B cell (primary cell): Measurements from ENCODE around the gene VPS9D1. TPM values are rescaled to one million over a fixed set of nuclear protein-coding genes. Genes with fewer than 3 reads are reported as not detected.

Source experiments
- ATAC-seq: fragments of 200-7000 bp; cut with Tn5 transposase; one replicate; pipeline ENCODE4 v1.10.0; 2021; ENCODE audit warnings: low read depth, mild to moderate bottlenecking, moderate number of reproducible peaks, moderate library complexity
- CTCF ChIA-PET: fragments of 350-600 bp; sonication (Branson Sonifier 250); formaldehyde crosslinking; loops from one replicate; lab custom pipeline; 2021; ENCODE audit warnings: antibody characterized with exemption, inconsistent platforms; lab: Charles Lee
- POLR2A ChIA-PET: fragments of 350-600 bp; sonication (Branson Sonifier 250); formaldehyde crosslinking; loops from one replicate; lab custom pipeline; 2021; ENCODE audit warnings: antibody characterized with exemption; lab: Charles Lee
- DNase-seq: peaks from one replicate; pipeline ENCODE4 v3.0.0; 2013
- H2AFZ ChIP-seq: 2 replicates; pipeline ENCODE4 v1.6.1; 2012; ENCODE audit warnings: mild to moderate bottlenecking, low read depth, low read length; ENCODE audit not compliant: insufficient read depth, poor library complexity, severe bottlenecking
- H3K27ac ChIP-seq, 2 donors: 1 replicate in 1 of 2; 2 replicates in 1 of 2; pipeline ENCODE4 v1.5.1; 2012 to 2013; ENCODE audit warnings: low read length in 2 of 2, mild to moderate bottlenecking in 2 of 2, moderate library complexity in 1 of 2
- H3K27me3 ChIP-seq, 4 experiments: fragments of 200-600 bp in 1 of 4; sonication (generic) in 1 of 4; replicated peaks in 1 of 4; 1 replicate in 2 of 4; 2 replicates in 2 of 4; pipeline versions ENCODE4 v1.6.1 to v1.7.0; 2013 to 2016; ENCODE audit warnings: low read length in 3 of 4, mild to moderate bottlenecking in 2 of 4, mixed read lengths in 1 of 4, moderate library complexity in 1 of 4; ENCODE audit not compliant: insufficient read depth in 4 of 4, control insufficient read depth in 3 of 4; ENCODE audit errors: control extremely low read depth in 1 of 4
- H3K36me3 ChIP-seq, 2 experiments: replicated peaks in 1 of 2; 1 replicate in 1 of 2; 2 replicates in 1 of 2; pipeline versions ENCODE4 v1.6.1 to v1.7.1; 2013; ENCODE audit warnings: low read length in 1 of 2; ENCODE audit not compliant: insufficient read depth in 2 of 2, control insufficient read depth in 1 of 2; ENCODE audit errors: control extremely low read depth in 1 of 2, extremely low read depth in 1 of 2
- H3K4me1 ChIP-seq, 2 donors: fragments of 200-600 bp in 1 of 2; sonication (generic) in 1 of 2; 1 replicate in 1 of 2; 2 replicates in 1 of 2; pipeline versions ENCODE4 v1.5.1 to v1.6.1; 2013 to 2017; ENCODE audit warnings: low read length in 2 of 2; ENCODE audit not compliant: control insufficient read depth in 2 of 2, insufficient read depth in 2 of 2
- H3K4me2 ChIP-seq: replicated peaks from 2 replicates; pipeline ENCODE3; 2012; ENCODE audit warnings: mild to moderate bottlenecking, low read depth, low read length; ENCODE audit not compliant: poor library complexity, severe bottlenecking
- H3K4me3 ChIP-seq, 5 experiments: fragments of 200-600 bp in 1 of 5; sonication (generic) in 1 of 5; 1 replicate in 3 of 5; 2 replicates in 2 of 5; pipeline versions ENCODE4 v1.5.1 to v1.7.0; 2011 to 2016; ENCODE audit warnings: low read length in 4 of 5, mild to moderate bottlenecking in 4 of 5, low read depth in 2 of 5, control low read depth in 1 of 5, moderate library complexity in 1 of 5; ENCODE audit not compliant: insufficient read depth in 1 of 5; ENCODE audit errors: control extremely low read depth in 1 of 5, extremely low read depth in 1 of 5
- H3K79me2 ChIP-seq: fragments of 200-600 bp; sonication (generic); one replicate; pipeline ENCODE4 v1.6.0; 2016; ENCODE audit warnings: low read length; ENCODE audit not compliant: control insufficient read depth, insufficient read depth
- H3K9ac ChIP-seq: fragments of 200-600 bp; sonication (generic); 2 replicates; pipeline ENCODE4 v1.6.1; 2017; ENCODE audit warnings: mild to moderate bottlenecking, low read length, moderate library complexity
- H3K9me3 ChIP-seq, 3 donors: one replicate each; pipeline versions ENCODE4 v1.6.1 to v1.7.1; 2013; ENCODE audit warnings: low read length in 2 of 3; ENCODE audit not compliant: control insufficient read depth in 2 of 3, insufficient read depth in 1 of 3; ENCODE audit errors: control extremely low read depth in 1 of 3
- H4K20me1 ChIP-seq: 2 replicates; pipeline ENCODE4 v1.6.0; 2012; ENCODE audit warnings: mild to moderate bottlenecking, low read length; ENCODE audit not compliant: insufficient read depth, control insufficient read depth, poor library complexity, severe bottlenecking
- H3K27ac Mint-ChIP-seq: one replicate; pipeline ENCODE4 v1.8.0; 2021; ENCODE audit warnings: mixed read lengths
- H3K27me3 Mint-ChIP-seq: one replicate; pipeline ENCODE4 v1.8.0; 2021; ENCODE audit warnings: mixed read lengths
- H3K4me1 Mint-ChIP-seq: one replicate; pipeline ENCODE4 v1.8.0; 2021; ENCODE audit warnings: mixed read lengths
- H3K4me3 Mint-ChIP-seq: one replicate; pipeline ENCODE4 v1.8.0; 2021; ENCODE audit warnings: mixed read lengths
- H3K9me3 Mint-ChIP-seq: one replicate; pipeline ENCODE4 v1.8.0; 2022; ENCODE audit warnings: mixed read lengths; ENCODE audit not compliant: insufficient read depth
- CTCF ChIP-seq: fragments of 200-600 bp; IDR thresholded peaks from one replicate; pipeline ENCODE4 v1.8.0; 2022; ENCODE audit warnings: antibody characterized with exemption, mild to moderate bottlenecking
- EZH2 ChIP-seq: IDR thresholded peaks from 2 replicates; pipeline ENCODE4 v1.6.1; 2012; ENCODE audit warnings: borderline replicate concordance, low read depth, mild to moderate bottlenecking, moderate library complexity, low read length; ENCODE audit not compliant: insufficient read depth, poor library complexity, severe bottlenecking
- WGBS: methylation state at CpG from one replicate; pipeline ENCODE4 v1.1.5; 2013; ENCODE audit warnings: missing lambda C conversion rate; ENCODE audit not compliant: insufficient coverage; 5-methylcytosine and 5-hydroxymethylcytosine counted together
- intact Hi-C: fragments of 100-400 bp; cut with micrococcal nuclease; formaldehyde crosslinking; loops from one replicate; pipeline ENCODE4 v1.10.0; 2022
- polyA plus RNA-seq: library from polyadenylated mRNA; depleted of rRNA; stranded (reverse); fragments of >200 nt; gene quantifications from 2 replicates; pipeline ENCODE4 v1.2.3, GENCODE V29; 2012
- total RNA-seq, 2 donors: library from RNA; stranded (reverse); fragments of 120-200 nt in 1 of 2; gene quantifications; 1 replicate in 1 of 2; 2 replicates in 1 of 2; pipeline versions ENCODE4 v1.2.3 to v1.2.4, GENCODE V29; 2013 to 2022

Gene VPS9D1
- total and polyA plus RNA-seq, 2 donors (not counting 1 experiment from before 2014, with no cell fraction given): 14.6 to 24.0 TPM

GRCh38 chr16:89705006-89705405 is 15.7 kb downstream of the VPS9D1 start:
- no peaks in the 10 kb centered on the region for H3K36me3 ChIP-seq
- no peak overlapping the region for H3K27ac ChIP-seq
- no peaks in the 10 kb centered on the region for H3K9me3 ChIP-seq
- Mint-ChIP-seq H3K27me3 (no peaks in the 10 kb centered on the region), H3K9me3 (no peaks in the 10 kb centered on the region), H3K27ac (no peak overlapping the region), H3K4me1 (peaks cover 13% of the 10 kb centered on the region), H3K4me3 (no peak overlapping the region)
- intact Hi-C loops: loop anchor here (10.0 kb wide), 1 partner anchor 60 kb away; no protein-coding TSS in a partner anchor
- no peak overlapping the region for H3K4me2 ChIP-seq
- ChIA-PET CTCF (interaction anchor here (0.9 to 7.6 kb wide), 9 partner anchors 10 to 218 kb away, joined by 3 to 171 read pairs (median 6); partner anchors contain the start of gene TUBB3), POLR2A (interaction anchor here (0.5 to 1.3 kb wide), 2 partner anchors 48 to 88 kb away, joined by 3 to 6 read pairs; partner anchors contain the start of genes CHMP1A and SPATA33)
- ATAC-seq: no peak
- WGBS: 97% methylated on average over 12 of the region's 15 CpGs
- no peaks in the 10 kb centered on the region for H3K79me2 ChIP-seq
- no peaks in the 10 kb centered on the region for H3K27me3 ChIP-seq
- H2AFZ ChIP-seq: no peak overlapping the region
- no peak for DNase-seq
- H3K4me3 ChIP-seq: no peak overlapping the region
- H3K4me1 ChIP-seq: peaks cover 16 to 22% of the 10 kb centered on the region in 2 donors
- peaks cover 8% of the 10 kb centered on the region for H4K20me1 ChIP-seq
- TF ChIP-seq CTCF (no peak), EZH2 (no peak)
- H3K9ac ChIP-seq: no peak overlapping the region

- Histone ChIP-seq H4K20me1 (peaks cover 15% of the 10 kb centered on the region), H3K4me1 (peaks cover 19 to 26% of the 10 kb centered on the region in 2 donors), H3K27me3 (no peaks in the 10 kb centered on the region), H3K4me2 (no peak overlapping the region), H3K9me3 (no peaks in the 10 kb centered on the region), H3K9ac (no peak overlapping the region), H3K27ac (no peak overlapping the region), H3K79me2 (peaks cover 1% of the 10 kb centered on the region), H2AFZ (no peak overlapping the region), H3K36me3 (no peaks in the 10 kb centered on the region), H3K4me3 (no peak overlapping the region)
- intact Hi-C loops: loop anchor here (5.0 to 10.0 kb wide), 2 partner anchors 61 to 217 kb away; no protein-coding TSS in a partner anchor
- no peak overlapping the region for H3K27ac Mint-ChIP-seq
- POLR2A ChIA-PET: interaction anchor here (0.7 kb wide), 1 partner anchor 124 kb away, joined by 5 read pairs; the partner anchor contains the start of gene SPIRE2
- 89% methylated on average over 12 of the region's 13 CpGs for WGBS
- peaks cover 17% of the 10 kb centered on the region for H3K4me1 Mint-ChIP-seq
- ATAC-seq (no peak), DNase-seq (no peak)
- CTCF ChIA-PET: interaction anchor here (0.7 to 7.6 kb wide), 4 partner anchors 11 to 166 kb away, joined by 3 to 171 read pairs (median 60); no protein-coding TSS in a partner anchor
- H3K4me3 Mint-ChIP-seq: peak overlapping the region; percentile 16
- no peaks in the 10 kb centered on the region for H3K9me3 Mint-ChIP-seq
- H3K27me3 Mint-ChIP-seq: no peaks in the 10 kb centered on the region
- TF ChIP-seq EZH2: no peak
Observed at GRCh38 chr16:89704281-89704680, 16.4 kb downstream of the VPS9D1 start.
